ENCODE results near the gene ZNF451.
"Not testable (repeated sequence)": the region's sequence is repeated elsewhere in the genome, so short reads cannot be mapped to it uniquely, and the experiment has no call there.

Gene ZNF451, protein sequence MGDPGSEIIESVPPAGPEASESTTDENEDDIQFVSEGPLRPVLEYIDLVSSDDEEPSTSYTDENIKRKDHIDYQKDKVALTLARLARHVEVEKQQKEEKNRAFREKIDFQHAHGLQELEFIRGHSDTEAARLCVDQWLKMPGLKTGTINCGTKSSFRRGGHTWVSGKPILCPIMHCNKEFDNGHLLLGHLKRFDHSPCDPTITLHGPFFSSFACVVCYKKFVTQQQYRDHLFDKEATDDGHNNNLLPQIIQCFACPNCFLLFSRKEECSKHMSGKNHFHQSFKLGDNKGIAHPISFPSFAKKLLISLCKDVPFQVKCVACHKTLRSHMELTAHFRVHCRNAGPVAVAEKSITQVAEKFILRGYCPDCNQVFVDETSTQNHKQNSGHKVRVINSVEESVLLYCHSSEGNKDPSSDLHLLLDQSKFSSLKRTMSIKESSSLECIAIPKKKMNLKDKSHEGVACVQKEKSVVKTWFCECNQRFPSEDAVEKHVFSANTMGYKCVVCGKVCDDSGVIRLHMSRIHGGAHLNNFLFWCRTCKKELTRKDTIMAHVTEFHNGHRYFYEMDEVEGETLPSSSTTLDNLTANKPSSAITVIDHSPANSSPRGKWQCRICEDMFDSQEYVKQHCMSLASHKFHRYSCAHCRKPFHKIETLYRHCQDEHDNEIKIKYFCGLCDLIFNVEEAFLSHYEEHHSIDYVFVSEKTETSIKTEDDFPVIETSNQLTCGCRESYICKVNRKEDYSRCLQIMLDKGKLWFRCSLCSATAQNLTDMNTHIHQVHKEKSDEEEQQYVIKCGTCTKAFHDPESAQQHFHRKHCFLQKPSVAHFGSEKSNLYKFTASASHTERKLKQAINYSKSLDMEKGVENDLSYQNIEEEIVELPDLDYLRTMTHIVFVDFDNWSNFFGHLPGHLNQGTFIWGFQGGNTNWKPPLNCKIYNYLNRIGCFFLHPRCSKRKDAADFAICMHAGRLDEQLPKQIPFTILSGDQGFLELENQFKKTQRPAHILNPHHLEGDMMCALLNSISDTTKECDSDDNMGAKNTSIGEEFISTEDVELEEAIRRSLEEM

DNA sequence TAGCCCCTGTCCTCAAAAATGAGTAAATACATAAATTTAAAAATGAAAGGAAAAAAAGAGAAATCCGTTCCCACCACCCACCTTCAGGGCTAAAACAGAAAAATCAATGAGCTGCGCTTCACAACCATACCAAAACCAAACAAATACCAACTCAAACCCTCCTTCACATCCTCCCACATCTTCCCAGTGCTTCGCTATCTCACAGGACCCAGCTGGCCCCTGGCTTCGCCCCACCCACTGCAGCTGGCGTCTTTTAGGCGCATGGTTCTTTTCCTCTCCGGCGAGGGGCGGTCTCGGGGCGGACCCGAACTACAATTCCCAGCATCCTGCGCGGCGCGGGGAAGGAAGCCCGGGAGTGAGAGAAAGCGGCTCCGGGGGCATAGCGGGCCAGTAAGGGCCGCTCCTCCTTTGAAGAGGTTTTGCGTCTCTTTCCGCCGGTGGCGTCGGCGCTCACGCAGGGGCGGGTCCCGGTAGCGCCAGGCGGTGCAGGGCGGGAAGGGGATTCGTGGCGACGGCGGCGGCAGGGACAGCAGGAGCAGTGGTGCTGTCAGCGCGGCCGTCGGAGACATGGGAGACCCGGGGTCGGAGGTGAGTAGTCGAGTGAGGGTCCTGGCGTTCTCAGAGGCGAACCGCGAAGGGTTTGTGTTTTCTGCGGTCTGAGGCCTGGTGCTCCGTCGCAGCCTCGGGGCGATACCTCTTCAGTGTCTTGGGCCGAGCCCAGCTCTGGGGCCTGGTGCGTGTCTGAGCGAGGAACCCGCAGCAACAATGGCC, at the start of gene ZNF451:
Gene ZNF451 (plus strand): TSS at position 502 of the 771 bp plus-strand sequence. CDS start 66 bp downstream, at position 568.
- peak; percentile 97 for DNase-seq (ENCODE audit: low spot score)

DNA sequence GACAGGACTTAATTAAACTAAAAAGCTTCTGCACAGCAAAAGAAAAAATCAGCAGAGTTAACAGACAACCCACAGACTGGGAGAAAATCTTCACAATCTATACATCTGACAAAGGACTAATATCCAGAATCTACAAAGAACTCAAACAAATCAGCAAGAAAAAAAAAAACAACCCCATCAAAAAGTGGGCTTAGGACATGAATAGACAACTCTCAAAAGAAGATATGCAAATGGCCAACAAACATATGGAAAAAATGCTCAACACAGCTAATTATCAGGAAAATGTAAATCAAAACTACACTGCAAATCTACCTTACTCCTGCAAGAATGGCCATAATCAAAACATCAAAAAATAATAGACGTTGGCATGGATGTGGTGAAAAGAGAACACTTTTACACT, 45.9 kb upstream of the ZNF451 start:
- not testable (repeated sequence) for DNase-seq (ENCODE audit: low spot score)

DNA sequence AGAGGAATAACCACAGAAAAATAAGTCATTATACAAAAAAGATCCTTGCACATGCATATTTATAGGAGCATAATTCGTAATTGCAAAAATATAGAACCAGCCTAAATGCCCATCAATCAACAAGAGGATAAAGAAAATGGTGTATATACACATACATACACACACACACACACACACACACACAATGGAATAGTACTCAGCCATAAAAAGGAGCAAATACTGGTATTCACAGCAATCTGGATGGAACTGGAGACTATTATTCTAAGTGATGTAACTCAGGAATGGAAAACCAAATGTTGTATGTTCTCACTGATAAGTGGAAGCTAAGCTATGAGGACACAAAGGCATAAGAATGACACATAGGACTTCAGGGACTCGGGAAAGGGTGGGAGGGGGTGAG, 45.4 kb upstream of the ZNF451 start:
- no peak for DNase-seq (ENCODE audit: low spot score)

DNA sequence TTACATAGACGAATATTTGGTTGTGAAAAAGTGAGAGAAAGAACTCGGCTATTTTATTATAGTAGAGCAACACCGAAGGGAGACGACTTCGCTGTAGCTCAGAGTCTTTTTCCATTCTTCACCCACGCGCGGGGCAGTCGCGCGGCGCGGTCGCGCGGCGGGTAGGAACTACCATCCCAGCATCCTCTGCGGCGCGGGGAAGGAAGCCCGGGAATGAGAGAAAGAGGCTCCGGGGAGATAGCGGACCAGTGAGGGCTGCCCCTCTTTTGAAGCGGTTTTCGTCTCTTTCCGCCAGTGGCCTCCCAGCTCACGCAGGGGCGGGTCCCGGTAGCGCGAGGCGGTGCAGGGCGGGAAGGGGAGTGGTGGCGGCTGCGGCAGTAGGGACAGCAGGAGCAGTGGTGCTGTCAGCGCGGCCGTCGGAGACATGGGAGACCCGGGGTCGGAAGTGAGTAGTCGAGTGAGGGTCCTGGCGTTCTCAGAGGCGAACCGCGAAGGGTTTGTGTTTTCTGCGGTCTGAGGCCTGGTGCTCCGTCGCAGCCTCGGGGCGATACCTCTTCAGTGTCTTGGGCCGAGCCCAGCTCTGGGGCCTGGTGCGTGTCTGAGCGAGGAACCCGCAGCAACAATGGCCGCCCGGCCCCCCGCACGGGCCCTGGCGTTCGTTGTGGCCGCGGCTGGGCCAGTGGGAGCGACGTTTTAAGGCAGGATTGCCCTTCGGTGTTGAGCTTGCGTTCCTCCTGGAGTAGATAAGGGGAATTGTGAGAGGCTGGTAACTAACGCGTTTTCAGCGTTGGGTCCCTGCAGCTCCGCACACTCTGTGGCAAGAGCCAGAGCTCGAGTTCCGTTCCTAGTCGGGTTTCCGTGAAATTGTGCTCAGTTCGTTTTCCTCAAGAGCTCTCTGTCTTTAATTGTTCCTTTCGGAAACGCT, 43.4 kb upstream of the ZNF451 start, which contains the start of gene KIAA1586:
Gene KIAA1586 (plus strand): TSS at position 362 of the 925 bp plus-strand sequence. CDS start 63 bp downstream, at position 425.
- DNase-seq (ENCODE audit: low spot score) = peak; percentile 94

DNA sequence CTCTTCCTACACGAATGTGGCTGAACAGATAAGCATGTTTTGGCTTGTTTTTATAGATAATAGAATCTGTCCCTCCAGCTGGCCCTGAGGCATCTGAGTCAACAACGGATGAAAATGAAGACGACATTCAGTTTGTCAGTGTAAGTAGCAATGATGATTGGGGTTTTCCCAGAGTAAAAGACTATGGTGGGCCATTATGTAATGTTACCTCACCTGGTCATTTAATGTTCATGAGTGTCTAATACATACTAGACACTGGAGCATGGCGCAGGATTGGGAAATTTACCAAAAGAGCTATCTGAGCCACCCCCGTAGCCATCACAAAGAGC, 42.8 kb upstream of the ZNF451 start:
- not testable (repeated sequence) for DNase-seq (ENCODE audit: low spot score)

DNA sequence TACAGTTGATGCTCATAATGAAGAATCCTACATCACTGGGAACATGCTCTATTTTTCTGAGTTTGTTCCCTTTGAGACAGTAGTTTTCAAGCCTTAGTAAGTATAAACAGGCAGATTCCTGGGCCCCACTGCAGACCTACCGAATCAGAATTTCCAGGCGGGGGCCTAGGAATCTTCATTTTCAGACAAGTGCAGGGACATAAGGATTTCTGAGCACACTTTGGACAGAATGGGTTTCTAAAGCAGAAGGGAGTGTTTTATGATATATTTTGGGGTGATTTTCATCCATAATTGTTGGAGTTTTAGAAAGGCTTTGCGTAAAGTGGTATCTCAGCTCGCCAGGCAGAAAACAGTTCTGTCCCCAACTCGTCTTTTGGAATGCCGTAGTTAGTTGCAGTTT, 42.1 kb upstream of the ZNF451 start:
- not testable (repeated sequence) for DNase-seq (ENCODE audit: low spot score)

DNA sequence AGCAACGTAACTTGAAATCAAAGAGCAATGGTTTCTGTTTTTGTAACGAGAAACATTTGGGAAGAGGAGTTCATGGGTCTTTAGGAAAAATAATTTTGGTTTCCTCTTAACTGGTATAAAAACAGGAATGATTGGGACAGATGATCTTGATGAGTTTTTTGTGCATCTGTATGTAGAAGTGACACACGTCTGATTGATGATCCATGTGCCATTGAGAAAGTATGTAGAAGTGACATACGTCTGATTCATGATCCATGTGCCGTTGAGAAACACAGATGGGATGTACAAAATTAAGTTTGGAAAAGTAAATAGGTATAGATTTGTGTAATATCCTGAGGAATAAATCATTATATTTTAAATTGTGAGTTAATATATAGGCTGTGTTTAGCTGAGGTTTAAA, 41.4 kb upstream of the ZNF451 start:
- no peak for DNase-seq (ENCODE audit: low spot score)

DNA sequence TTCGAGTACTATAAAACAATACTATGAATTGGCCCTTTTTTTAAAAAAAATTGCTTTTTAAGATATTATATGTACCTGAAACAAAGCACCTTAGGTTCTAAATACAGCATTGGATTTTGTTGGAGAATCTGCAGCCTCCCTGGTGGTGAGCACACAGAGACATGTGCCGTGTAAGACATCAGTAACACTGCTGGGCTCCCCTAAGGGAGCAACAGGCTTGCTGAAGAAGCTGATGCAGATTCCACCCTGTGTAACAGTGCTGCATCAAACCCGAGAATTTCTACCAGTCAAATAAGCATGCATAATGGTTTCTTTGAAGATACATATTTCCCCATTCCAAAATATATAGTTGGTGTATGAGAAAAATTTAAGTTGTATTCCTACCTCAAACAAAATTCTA, 26.1 kb upstream of the ZNF451 start:
- DNase-seq (ENCODE audit: low spot score) = no peak

DNA sequence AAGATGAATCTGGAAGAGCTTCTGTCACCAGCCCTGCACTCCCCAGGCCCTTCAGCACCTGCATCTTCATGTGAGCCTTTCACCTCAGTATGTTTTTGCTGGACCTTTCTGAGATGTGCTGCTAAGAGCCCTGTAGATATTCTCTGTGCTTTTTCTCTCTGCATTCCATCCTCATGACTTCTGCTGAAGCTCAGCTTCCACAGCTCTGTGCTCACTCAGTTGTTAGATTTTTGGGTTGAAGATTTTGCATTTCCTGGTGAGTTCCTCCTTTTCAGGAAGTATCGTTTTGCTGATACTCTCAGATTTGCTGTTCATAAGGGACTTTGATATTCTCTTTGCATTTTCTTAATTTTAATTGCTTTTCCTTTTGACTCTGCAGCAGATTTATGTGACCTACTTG, 25.2 kb upstream of the ZNF451 start:
- DNase-seq (ENCODE audit: low spot score) = no peak

DNA sequence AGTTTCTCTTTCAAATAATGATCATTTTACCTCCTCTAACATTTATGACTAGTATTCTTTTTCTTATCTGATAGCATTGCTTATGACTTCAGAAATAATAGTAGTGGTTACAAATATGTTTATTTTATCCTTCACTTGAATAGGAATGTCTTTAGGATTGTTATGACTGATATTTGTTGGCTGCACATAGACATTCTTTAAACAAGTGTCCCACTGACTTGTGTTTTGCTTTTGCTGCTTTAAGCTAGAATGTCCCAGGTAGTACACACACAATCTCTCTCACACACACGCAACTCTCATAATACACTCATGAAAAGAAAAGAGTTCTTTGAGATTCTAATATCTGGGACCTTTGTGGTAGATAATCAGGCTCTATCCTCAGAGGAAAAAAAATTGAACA, 21.9 kb upstream of the ZNF451 start:
- DNase-seq (ENCODE audit: low spot score) = no peak

DNA sequence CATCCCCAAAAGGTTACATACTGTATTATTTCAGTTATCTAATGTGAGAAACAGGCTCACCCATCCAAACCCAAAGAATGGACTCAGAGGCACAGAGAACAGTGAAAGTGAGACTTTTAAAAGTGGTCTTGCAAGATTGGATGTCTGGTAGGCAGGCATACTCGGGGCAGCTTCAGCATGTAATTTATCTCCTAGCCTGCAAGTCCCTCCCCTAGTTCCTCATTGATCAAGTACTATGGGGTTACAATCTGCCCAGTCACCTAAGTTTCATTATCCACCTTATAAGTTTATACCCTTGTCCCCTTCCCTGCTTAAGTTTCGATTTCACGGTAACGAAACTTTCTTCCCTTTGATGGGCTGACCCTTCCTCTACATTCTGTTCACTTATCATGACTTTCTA, 20.8 kb upstream of the ZNF451 start:
- no peak for DNase-seq (ENCODE audit: low spot score)

DNA sequence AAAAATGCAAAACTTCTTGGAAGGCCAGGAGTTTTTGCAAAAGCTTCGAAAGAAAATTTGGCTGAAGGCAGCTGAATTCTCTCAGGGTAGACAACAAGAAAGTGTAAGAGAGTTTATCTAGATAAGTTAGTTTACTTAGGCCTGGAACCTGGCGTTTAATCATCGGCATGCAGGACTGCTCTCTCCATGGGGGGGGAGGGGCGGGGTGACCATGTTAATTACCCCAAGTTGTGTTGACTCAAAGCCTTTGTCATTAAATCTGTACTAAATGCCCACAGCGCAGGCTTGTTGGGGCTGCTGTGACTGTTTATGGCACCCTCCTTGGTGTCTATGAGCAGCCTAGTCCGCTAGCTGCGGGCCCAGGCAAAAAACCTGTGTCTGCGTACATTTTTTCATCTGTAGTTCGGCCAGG, 20.1 kb upstream of the ZNF451 start:
- no peak for DNase-seq (ENCODE audit: low spot score)

DNA sequence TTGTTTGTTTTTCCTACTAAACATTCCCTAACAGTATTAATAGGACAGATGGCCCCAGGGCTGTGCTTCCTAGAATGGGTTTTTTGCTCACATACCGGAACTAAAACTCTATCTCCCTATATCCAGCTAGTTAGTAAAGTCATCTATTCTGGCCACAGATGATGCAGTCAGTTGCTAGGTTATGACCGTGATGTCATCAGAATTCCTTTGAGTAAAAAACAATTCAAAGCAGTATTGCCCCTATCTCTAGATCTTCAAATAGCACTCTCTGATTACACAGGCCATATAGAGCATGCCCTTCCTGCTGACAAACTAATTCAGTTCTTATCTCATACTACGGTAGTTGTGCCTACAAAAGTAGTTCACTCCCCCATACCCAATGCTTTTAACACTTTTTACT, 17.9 kb upstream of the ZNF451 start:
- no peak for DNase-seq (ENCODE audit: low spot score)

DNA sequence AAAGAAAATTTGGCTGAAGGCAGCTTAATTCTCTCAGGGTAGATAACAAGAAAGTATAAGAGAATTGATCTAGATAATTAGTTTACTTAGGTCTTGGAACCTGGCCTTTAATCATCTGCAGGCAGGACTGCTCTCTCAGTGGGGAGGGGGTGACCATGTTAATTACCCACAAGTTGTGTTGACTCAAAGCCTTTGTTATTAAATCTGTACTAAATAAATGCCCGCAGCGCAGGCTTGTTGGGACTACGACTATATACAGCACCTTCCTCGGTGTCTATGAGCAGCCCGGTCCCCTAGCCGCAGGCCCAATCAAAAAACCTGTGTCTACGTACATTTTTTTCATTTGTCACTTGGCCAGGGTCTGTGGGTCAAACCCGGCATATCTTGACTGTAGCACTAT, 15.6 kb upstream of the ZNF451 start:
- DNase-seq (ENCODE audit: low spot score) = no peak

DNA sequence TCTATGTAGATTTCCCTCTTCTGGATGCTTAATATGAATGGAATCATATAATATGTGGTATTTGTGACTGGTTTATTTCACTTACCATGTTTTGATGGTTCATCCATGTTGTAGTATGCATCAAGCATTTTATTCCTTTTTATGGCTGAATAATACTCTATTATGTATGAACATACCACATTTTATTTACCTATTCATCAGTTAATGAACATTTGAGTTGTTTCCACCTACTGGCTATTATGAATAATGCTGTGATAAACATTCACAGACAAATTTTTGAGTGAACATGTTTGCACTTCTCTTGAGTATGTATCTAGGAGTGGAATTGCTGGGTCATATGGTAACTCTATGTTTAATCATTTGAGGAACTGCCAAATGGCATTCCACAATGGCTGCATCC, 14.9 kb upstream of the ZNF451 start:
- no peak for DNase-seq (ENCODE audit: low spot score)

DNA sequence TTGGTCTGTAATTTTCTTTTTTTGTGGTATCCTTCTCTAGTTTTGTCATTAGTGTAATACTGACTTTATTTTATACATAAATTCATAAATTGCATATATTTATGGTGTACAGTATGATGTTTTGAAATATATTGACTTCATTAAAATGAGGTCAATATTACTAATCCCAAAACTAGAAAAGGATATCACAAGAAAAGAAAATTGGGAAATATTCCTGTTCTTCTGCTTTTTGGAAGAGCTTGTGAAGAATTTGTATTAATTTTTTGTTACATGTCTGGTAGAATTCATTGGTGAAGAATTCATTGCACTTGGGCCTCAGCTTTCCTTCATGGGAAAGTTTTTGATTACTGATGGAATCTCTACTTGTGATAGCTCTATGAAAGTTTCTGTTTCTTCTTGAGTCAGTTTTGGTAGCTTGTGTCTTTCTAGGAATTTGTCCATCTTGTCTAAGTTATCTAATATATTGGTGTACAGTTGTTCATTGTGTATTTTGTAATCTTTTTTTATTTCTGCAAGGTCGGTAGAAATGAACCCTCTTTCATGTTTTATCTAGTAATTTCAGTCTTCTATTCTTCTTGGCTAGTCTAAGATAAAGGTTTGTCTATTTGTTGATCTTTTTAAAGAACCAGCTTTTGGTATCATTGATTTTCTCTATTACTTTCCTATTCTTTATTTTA, 11.3 kb upstream of the ZNF451 start:
- DNase-seq (ENCODE audit: low spot score) = no peak

DNA sequence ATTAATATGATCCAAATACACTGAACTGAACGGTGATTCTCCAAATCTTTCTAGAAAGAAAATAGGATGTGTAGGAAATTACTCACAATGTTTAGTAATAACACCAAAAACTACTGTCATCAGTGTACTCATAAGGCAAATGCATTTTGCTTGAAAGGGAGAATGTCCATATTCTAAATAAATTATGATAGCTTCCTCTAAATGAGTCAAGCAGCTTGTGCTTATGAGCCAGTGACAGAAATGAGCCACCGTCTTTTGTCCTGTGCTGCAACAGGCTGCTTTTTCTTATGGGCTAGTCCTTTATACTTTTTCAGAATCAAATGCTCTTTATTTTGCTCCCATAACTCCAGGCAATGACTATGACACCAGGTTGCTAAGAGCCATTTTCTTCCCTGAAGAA, 4.5 kb upstream of the ZNF451 start:
- no peak for DNase-seq (ENCODE audit: low spot score)

DNA sequence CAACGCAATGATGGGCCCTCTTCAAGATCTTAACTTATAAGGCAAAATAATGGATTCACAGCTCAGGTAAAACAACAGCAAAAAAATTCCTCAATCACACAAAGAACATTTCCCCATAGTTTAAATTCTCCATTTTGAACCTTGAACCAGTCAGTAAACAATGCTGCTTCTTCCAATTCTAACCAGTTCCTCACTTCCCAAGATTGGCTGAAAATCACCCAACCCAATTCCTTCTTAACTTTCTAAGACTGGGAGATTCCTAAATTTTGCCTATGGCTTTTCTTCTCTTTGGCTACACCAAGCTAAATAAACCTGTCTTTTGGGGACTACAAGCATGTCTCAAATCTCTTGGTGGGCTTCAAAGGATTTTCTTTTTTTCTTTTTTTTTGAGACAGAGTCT, 3.1 kb upstream of the ZNF451 start:
- no peak for DNase-seq (ENCODE audit: low spot score)

DNA sequence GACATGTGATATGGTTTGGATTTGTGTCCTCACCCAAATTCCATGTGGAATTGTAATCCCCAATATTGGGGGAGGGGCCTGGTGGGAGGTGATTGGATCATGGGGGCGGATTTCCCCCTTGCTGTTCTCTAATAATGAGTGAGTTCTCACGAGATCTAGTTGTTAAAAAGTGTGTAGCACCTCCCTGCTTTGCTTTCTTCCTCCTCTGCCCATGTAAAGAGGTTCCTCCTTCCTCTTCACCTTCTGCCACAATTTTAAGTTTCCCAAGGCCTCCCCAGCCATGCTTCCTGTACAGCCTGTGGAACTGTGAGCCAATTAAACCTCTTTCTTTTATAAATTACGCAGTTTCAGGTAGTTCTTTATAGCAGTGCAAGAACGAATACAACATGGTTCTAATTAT, 2.1 kb upstream of the ZNF451 start:
- DNase-seq (ENCODE audit: low spot score) = no peak

DNA sequence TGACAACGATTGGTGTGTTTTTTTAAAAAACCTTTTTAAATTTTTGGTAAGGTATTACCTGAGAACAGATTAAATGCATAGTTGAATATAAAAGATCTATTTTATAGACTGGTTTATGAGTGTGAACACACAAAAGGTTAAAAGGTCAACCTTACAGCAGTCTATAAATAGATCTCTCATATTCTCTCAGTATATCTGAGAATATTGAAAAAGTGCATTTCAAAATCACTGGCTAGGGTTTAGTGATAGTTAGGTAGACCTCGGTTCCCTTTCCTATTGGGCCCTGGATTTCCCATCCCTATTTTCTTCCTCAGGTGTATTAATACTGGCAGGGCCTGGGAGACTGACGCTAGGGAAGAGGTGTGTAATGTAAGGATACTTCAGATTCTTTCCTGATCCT, 723 bp upstream of the ZNF451 start:
- DNase-seq (ENCODE audit: low spot score) = no peak

Measured in globus pallidus (tissue), 1 donor.